Chondrocyte (in vitro differentiated cells): ENCODE measurements around the gene VPS18. TPM values are rescaled to one million over a fixed set of nuclear protein-coding genes. Genes with fewer than 3 reads are reported as not detected.
A peak's percentile ranks its signal among the peaks of the same experiment; 100 is the strongest.

Experiments used
- DNase-seq: peaks from one replicate; pipeline ENCODE4 v3.0.0; 2021; ENCODE audit warnings: mixed read lengths, low spot score
- H3K27ac Mint-ChIP-seq: one replicate; pipeline ENCODE4 v1.8.0; 2021; ENCODE audit warnings: mild to moderate bottlenecking, moderate library complexity, mixed read lengths; ENCODE audit not compliant: unreplicated experiment
- H3K27me3 Mint-ChIP-seq: 2 replicates; pipeline ENCODE4 v1.8.0; 2021; ENCODE audit warnings: low read depth, mixed read lengths
- H3K36me3 Mint-ChIP-seq: 2 replicates; pipeline ENCODE4 v1.8.0; 2021; ENCODE audit warnings: low read depth, mixed read lengths
- H3K4me1 Mint-ChIP-seq: 2 replicates; pipeline ENCODE4 v1.8.0; 2021; ENCODE audit warnings: low read depth, mild to moderate bottlenecking, mixed read lengths
- H3K4me3 Mint-ChIP-seq: one replicate; pipeline ENCODE4 v1.8.0; 2021; ENCODE audit warnings: mild to moderate bottlenecking, moderate library complexity, mixed read lengths; ENCODE audit not compliant: unreplicated experiment
- H3K9me3 Mint-ChIP-seq: 2 replicates; pipeline ENCODE4 v1.8.0; 2021; ENCODE audit warnings: low read depth, mixed read lengths
- total RNA-seq: library from RNA; stranded (reverse); gene quantifications from 3 replicates; pipeline ENCODE4 v1.2.1, GENCODE V29; 2021
- TF ChIP-seq, protein P1 (sequence below): fragments of 200-600 bp; sonication (generic); IDR thresholded peaks from 2 replicates; pipeline ENCODE4 v1.5.0; 2021; ENCODE audit warnings: antibody characterized with exemption, mild to moderate bottlenecking, moderate library complexity

Gene VPS18
- total RNA-seq, 1 donor from 2014 or later, result 33.0 TPM

GRCh38 chr15:40889112-40889511 is 5.1 kb upstream of the VPS18 start:
- TF ChIP-seq, protein P1, sequence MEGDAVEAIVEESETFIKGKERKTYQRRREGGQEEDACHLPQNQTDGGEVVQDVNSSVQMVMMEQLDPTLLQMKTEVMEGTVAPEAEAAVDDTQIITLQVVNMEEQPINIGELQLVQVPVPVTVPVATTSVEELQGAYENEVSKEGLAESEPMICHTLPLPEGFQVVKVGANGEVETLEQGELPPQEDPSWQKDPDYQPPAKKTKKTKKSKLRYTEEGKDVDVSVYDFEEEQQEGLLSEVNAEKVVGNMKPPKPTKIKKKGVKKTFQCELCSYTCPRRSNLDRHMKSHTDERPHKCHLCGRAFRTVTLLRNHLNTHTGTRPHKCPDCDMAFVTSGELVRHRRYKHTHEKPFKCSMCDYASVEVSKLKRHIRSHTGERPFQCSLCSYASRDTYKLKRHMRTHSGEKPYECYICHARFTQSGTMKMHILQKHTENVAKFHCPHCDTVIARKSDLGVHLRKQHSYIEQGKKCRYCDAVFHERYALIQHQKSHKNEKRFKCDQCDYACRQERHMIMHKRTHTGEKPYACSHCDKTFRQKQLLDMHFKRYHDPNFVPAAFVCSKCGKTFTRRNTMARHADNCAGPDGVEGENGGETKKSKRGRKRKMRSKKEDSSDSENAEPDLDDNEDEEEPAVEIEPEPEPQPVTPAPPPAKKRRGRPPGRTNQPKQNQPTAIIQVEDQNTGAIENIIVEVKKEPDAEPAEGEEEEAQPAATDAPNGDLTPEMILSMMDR, result no peak
- Mint-ChIP-seq H3K27ac (no peak overlapping the region), H3K4me3 (no peak overlapping the region), H3K9me3 (no peaks in the 10 kb centered on the region), H3K27me3 (no peaks in the 10 kb centered on the region), H3K36me3 (no peaks in the 10 kb centered on the region), H3K4me1 (peaks cover 9% of the 10 kb centered on the region)
- DNase-seq, result no peak

GRCh38 chr15:40891138-40891537 is 3.1 kb upstream of the VPS18 start:
- H3K4me3 Mint-ChIP-seq, result no peak overlapping the region

DNA sequence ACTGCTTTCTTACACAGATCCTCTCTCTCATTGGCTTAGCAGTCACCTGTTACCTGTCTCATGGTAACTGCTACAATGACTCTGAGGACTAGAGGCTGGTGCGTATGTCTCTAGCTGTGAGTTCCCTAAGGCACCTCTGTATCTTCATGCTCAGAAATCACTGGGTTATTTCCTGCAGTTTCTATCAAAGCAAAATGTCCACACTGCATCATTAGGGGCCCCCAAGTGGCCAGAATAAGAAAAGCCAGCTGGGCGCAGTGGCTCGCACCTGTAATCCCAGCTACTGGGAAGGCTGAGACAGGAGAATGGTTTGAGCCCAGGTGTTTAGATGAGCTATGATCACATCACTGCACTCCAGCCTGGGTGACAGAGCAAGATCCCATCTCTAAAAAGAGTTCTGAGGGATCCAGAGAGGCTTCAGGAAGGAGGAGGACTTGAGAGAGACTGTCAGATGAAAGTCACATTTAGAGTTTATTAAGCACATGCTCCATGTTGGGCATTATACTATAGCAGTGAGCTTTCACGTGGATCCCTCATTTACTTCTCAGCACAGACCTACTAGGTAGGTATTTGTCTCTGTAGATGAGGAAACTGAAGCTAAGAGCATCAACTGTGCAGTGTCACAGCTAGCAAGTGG is 2.3 kb upstream of the VPS18 start:
- TF ChIP-seq, protein P1, result peak; percentile 86
- Mint-ChIP-seq H3K4me3 (no peak overlapping the region), H3K27ac (no peak overlapping the region), H3K27me3 (no peaks in the 10 kb centered on the region), H3K4me1 (peaks cover 21% of the 10 kb centered on the region), H3K36me3 (peaks cover 2% of the 10 kb centered on the region), H3K9me3 (no peaks in the 10 kb centered on the region)
- DNase-seq, result no peak

More at GRCh38 chr15:40891138-40891537, 3.1 kb upstream of the VPS18 start:
- Mint-ChIP-seq H3K36me3 (peaks cover 2% of the 10 kb centered on the region), H3K27me3 (no peaks in the 10 kb centered on the region), H3K9me3 (no peaks in the 10 kb centered on the region), H3K27ac (no peak overlapping the region), H3K4me1 (peaks cover 22% of the 10 kb centered on the region)
- TF ChIP-seq, protein P1, result no peak
- DNase-seq, result no peak

- Mint-ChIP-seq H3K36me3 (peaks cover 2% of the 10 kb centered on the region), H3K27ac (no peak overlapping the region), H3K27me3 (no peaks in the 10 kb centered on the region), H3K4me1 (peaks cover 21% of the 10 kb centered on the region), H3K4me3 (no peak overlapping the region), H3K9me3 (no peaks in the 10 kb centered on the region)
- TF ChIP-seq, protein P1, result no peak
- DNase-seq, result no peak
Observed at GRCh38 chr15:40892447-40893012, 1.7 kb upstream of the VPS18 start.

DNA sequence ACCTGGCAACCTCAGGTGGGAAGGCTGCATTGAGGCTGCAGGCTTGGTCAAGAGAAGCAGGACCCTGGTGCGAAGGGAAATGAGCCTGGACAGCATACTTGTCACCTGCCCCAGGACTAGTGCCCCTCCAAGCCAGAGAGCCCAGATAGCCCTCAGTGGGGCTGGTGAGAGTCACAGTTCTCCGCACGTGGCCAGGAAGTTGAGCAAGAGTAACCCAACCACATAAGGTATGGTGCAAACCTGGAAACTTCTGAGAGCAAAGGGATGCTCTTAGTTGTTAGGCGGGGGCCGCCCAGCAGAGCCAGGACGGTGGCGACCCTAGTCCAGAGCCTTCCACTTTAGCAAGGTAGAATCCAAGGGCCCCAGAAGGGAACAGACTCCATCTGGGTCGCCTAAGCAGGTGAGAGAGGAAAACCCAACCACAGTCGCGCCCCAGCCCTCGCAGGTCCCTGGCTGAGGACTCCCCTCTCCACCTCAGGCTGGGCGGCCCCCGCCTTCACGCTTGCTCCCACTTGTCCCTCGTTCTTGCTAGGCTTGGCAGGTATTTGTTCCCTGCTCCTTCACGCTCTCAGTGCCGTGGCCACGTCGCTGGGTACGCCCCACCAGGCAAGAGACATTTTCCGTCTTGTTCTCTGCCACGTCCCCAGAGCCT is 1.1 kb upstream of the VPS18 start:
- no peak for DNase-seq
- H3K4me1 Mint-ChIP-seq, result peaks cover 21% of the 10 kb centered on the region
- peaks cover 5% of the 10 kb centered on the region for H3K36me3 Mint-ChIP-seq
- no peak overlapping the region for H3K27ac Mint-ChIP-seq
- no peaks in the 10 kb centered on the region for H3K9me3 Mint-ChIP-seq
- H3K27me3 Mint-ChIP-seq, result no peaks in the 10 kb centered on the region
- H3K4me3 Mint-ChIP-seq, result no peak overlapping the region
- TF ChIP-seq, protein P1, result no peak
